Measurements from ENCODE around the gene CCDC170. TPM values are rescaled to one million over a fixed set of nuclear protein-coding genes. Genes with fewer than 3 reads are reported as not detected.

The CCDC170 gene
- total and polyA plus RNA-seq, 2 donors (not counting 1 experiment from before 2014, with no cell fraction given): 0.76 to 0.83 TPM

DNA sequence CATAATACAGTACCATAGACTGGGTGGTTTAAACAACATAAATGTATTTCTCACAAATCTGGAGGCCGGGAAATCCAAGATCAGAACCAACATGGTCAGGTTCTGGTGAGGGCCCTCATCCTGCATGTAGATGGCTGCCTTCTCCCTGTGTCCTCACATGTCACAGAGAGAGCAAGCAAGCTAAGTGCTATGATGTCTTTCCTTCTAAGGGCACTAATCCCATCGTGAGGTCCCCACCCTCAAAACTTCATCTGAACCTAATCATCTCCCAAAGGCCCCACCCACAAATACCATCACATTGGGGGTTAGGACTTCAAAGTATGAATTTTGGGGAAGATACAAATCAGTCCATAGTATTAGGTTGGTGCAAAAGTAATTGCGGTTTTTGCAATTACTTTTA is 56.8 kb downstream of the CCDC170 start:
- Histone ChIP-seq H3K79me2 (ENCODE audit: control insufficient read depth, insufficient read depth, low read length) (no peaks in the 10 kb centered on the region), H3K36me3 (ENCODE audit: control insufficient read depth, insufficient read depth, low read length) (no peaks in the 10 kb centered on the region), H4K20me1 (ENCODE audit: control insufficient read depth, extremely low read depth, insufficient read depth, low read length) (no peaks in the 10 kb centered on the region), H3K4me1 (ENCODE audit: control insufficient read depth, extremely low read depth, insufficient read depth, low read length) (no peaks in the 10 kb centered on the region), H3K27ac (ENCODE audit: insufficient read depth, low read length) (no peak overlapping the region), H3K4me3 (replicated peaks in 1 of 4; ENCODE audit: control extremely low read depth in 1 of 4, insufficient read depth in 1 of 4, low read depth in 3 of 4, low read length in 4 of 4) (no peak overlapping the region), H2AFZ (ENCODE audit: low read length) (no peak overlapping the region), H3K9ac (ENCODE audit: insufficient read depth, low read length) (no peak overlapping the region), H3K9me3 (ENCODE audit: control insufficient read depth, insufficient read depth, low read depth, low read length) (no peaks in the 10 kb centered on the region), H3K4me2 (ENCODE audit: extremely low read depth, insufficient read depth, low read length) (no peak overlapping the region), H3K27me3 (ENCODE audit: control insufficient read depth, insufficient read depth, low read length) (no peaks in the 10 kb centered on the region)
- DNase-seq (ENCODE audit: low read depth in 2 of 2): no peak
- no peak for TF ChIP-seq EZH2 (IDR thresholded peaks at IDR 0.05; ENCODE audit: low read length, missing control alignments)
- TF ChIP-seq, protein P1, sequence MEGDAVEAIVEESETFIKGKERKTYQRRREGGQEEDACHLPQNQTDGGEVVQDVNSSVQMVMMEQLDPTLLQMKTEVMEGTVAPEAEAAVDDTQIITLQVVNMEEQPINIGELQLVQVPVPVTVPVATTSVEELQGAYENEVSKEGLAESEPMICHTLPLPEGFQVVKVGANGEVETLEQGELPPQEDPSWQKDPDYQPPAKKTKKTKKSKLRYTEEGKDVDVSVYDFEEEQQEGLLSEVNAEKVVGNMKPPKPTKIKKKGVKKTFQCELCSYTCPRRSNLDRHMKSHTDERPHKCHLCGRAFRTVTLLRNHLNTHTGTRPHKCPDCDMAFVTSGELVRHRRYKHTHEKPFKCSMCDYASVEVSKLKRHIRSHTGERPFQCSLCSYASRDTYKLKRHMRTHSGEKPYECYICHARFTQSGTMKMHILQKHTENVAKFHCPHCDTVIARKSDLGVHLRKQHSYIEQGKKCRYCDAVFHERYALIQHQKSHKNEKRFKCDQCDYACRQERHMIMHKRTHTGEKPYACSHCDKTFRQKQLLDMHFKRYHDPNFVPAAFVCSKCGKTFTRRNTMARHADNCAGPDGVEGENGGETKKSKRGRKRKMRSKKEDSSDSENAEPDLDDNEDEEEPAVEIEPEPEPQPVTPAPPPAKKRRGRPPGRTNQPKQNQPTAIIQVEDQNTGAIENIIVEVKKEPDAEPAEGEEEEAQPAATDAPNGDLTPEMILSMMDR (conservative IDR thresholded peaks at IDR 0.05 in 1 of 2, IDR thresholded peaks at IDR 0.05 in 1 of 2; ENCODE audit: low read depth in 1 of 2, low read length in 2 of 2): no peak

DNA sequence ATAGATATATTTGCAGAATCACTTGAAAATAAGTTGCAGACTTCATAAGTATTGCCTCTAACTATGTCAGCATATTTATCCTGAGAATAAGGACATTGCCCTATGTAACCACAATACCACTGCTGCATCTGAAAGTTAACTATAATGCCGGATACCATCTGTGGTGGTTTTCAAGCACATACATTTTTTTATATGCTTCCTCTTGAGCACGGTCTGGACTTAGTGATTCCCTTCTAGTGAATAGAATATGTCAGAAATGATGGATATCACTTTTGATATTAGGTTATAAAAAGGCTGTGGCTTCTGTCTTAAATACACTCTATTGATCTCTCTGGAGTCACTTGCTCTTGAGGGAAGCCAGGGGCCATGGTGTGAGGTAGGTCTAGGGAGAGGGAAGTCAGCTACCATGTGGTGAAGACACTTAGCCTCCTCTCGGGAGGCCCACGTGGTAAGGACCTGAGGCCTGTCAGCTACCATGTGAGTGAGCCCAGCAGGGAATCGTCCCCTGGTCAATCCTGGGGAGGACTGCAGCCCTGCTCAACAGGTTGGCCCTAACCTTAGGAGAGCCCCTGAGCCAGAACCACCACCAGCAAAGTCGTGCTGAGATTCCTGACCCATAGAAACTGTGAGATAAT is 57.5 kb downstream of the CCDC170 start:
- no peaks in the 10 kb centered on the region for H3K27me3 ChIP-seq (ENCODE audit: control insufficient read depth, insufficient read depth, low read length)
- no peak overlapping the region for H3K9ac ChIP-seq (ENCODE audit: insufficient read depth, low read length)
- H3K27ac ChIP-seq (ENCODE audit: insufficient read depth, low read length): no peak overlapping the region
- no peak for TF ChIP-seq EZH2 (IDR thresholded peaks at IDR 0.05; ENCODE audit: low read length, missing control alignments)
- TF ChIP-seq, protein P1 (conservative IDR thresholded peaks at IDR 0.05 in 1 of 2, IDR thresholded peaks at IDR 0.05 in 1 of 2; ENCODE audit: low read depth in 1 of 2, low read length in 2 of 2): no peak
- H3K4me2 ChIP-seq (ENCODE audit: extremely low read depth, insufficient read depth, low read length): no peak overlapping the region
- no peak overlapping the region for H3K4me3 ChIP-seq (replicated peaks in 1 of 4; ENCODE audit: control extremely low read depth in 1 of 4, insufficient read depth in 1 of 4, low read depth in 3 of 4, low read length in 4 of 4)
- DNase-seq (ENCODE audit: low read depth in 2 of 2): no peak
- H3K9me3 ChIP-seq (ENCODE audit: control insufficient read depth, insufficient read depth, low read depth, low read length): no peaks in the 10 kb centered on the region
- no peak overlapping the region for H2AFZ ChIP-seq (ENCODE audit: low read length)
- no peaks in the 10 kb centered on the region for H3K36me3 ChIP-seq (ENCODE audit: control insufficient read depth, insufficient read depth, low read length)
- H3K79me2 ChIP-seq (ENCODE audit: control insufficient read depth, insufficient read depth, low read length): no peaks in the 10 kb centered on the region
- no peaks in the 10 kb centered on the region for H4K20me1 ChIP-seq (ENCODE audit: control insufficient read depth, extremely low read depth, insufficient read depth, low read length)
- no peaks in the 10 kb centered on the region for H3K4me1 ChIP-seq (ENCODE audit: control insufficient read depth, extremely low read depth, insufficient read depth, low read length)

DNA sequence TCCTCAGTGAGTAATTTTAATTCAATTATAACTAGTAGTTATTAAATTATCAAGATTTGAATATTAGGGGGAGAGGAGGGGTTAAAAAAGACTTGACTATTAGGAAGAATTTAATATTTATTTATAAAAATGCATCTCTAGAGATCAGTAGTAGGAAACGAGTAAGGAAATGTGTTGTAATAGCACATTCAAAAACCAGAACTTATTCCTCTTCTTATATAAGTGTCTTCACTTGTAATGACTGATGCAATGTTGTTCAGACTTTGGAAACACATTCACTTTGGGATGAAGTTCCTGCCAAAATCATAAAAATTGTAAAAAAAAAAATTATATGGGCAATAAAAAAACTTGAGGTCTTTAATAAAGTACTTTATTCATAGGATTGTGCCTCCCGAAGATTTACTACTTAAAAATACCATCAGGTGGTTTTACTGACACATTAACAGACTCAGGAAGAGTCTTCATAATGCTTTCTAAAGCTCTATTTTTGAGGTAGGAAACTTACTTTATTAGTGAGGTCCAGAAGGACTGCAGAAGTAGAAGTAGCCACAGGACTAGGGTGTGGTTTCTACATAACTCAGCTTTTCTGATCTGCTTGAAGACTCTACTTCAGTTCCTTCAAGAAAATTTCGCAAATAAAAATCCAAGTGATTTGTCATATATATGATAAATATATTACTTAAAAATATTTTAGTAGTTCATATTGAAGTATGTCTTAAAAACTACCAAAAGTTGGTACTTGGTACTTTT is 59.8 kb downstream of the CCDC170 start:
- no peaks in the 10 kb centered on the region for H3K79me2 ChIP-seq (ENCODE audit: control insufficient read depth, insufficient read depth, low read length)
- no peak for DNase-seq (ENCODE audit: low read depth in 2 of 2)
- no peak for TF ChIP-seq EZH2 (IDR thresholded peaks at IDR 0.05; ENCODE audit: low read length, missing control alignments)
- TF ChIP-seq, protein P1 (conservative IDR thresholded peaks at IDR 0.05 in 1 of 2, IDR thresholded peaks at IDR 0.05 in 1 of 2; ENCODE audit: low read depth in 1 of 2, low read length in 2 of 2): no peak
- no peaks in the 10 kb centered on the region for H3K9me3 ChIP-seq (ENCODE audit: control insufficient read depth, insufficient read depth, low read depth, low read length)
- H3K4me3 ChIP-seq (replicated peaks in 1 of 4; ENCODE audit: control extremely low read depth in 1 of 4, insufficient read depth in 1 of 4, low read depth in 3 of 4, low read length in 4 of 4): no peak overlapping the region
- H4K20me1 ChIP-seq (ENCODE audit: control insufficient read depth, extremely low read depth, insufficient read depth, low read length): no peaks in the 10 kb centered on the region
- no peaks in the 10 kb centered on the region for H3K4me1 ChIP-seq (ENCODE audit: control insufficient read depth, extremely low read depth, insufficient read depth, low read length)
- H3K36me3 ChIP-seq (ENCODE audit: control insufficient read depth, insufficient read depth, low read length): no peaks in the 10 kb centered on the region
- no peak overlapping the region for H3K4me2 ChIP-seq (ENCODE audit: extremely low read depth, insufficient read depth, low read length)
- H2AFZ ChIP-seq (ENCODE audit: low read length): no peak overlapping the region
- no peak overlapping the region for H3K9ac ChIP-seq (ENCODE audit: insufficient read depth, low read length)
- H3K27me3 ChIP-seq (ENCODE audit: control insufficient read depth, insufficient read depth, low read length): no peaks in the 10 kb centered on the region
- no peak overlapping the region for H3K27ac ChIP-seq (ENCODE audit: insufficient read depth, low read length)
